CD8-positive, alpha-beta memory T cell (primary cell): ENCODE data around the gene SLC17A5. TPM values are rescaled to one million over a fixed set of nuclear protein-coding genes. Genes with fewer than 3 reads are reported as not detected.

ENCODE experiments used
- CTCF ChIA-PET: fragments of 350-600 bp; sonication (Branson Sonifier 250); formaldehyde crosslinking; loops from one replicate; lab custom pipeline; 2021; ENCODE audit warnings: antibody characterized with exemption; lab: Charles Lee
- POLR2A ChIA-PET: fragments of 350-600 bp; sonication (Branson Sonifier 250); formaldehyde crosslinking; loops from one replicate; lab custom pipeline; 2021; ENCODE audit warnings: antibody characterized with exemption; lab: Charles Lee
- DNase-seq, 5 donors: peaks; one replicate each; pipeline versions ENCODE4 v3.0.0 to v3.0.0-alpha.2; 2020 to 2022; ENCODE audit warnings: mixed read lengths in 1 of 5
- H3K27ac ChIP-seq: one replicate; pipeline ENCODE4 v1.7.0; 2013; ENCODE audit warnings: low read depth, mild to moderate bottlenecking, low read length, moderate library complexity
- H3K27me3 ChIP-seq: 2 replicates; pipeline ENCODE4 v1.7.0; 2013; ENCODE audit warnings: low read length, mild to moderate bottlenecking; ENCODE audit not compliant: insufficient read depth, poor library complexity, severe bottlenecking
- H3K36me3 ChIP-seq: 2 replicates; pipeline ENCODE4 v1.7.0; 2013; ENCODE audit warnings: mild to moderate bottlenecking, low read length, moderate library complexity; ENCODE audit not compliant: insufficient read depth
- H3K4me1 ChIP-seq: 2 replicates; pipeline ENCODE4 v1.7.0; 2013; ENCODE audit warnings: mild to moderate bottlenecking, low read length, moderate library complexity; ENCODE audit not compliant: insufficient read depth
- H3K4me3 ChIP-seq: 2 replicates; pipeline ENCODE4 v1.7.0; 2013; ENCODE audit warnings: mild to moderate bottlenecking, low read length
- H3K9me3 ChIP-seq: 2 replicates; pipeline ENCODE4 v1.7.0; 2013; ENCODE audit warnings: mild to moderate bottlenecking, low read length
- H3K27ac Mint-ChIP-seq, 8 donors: one replicate each; pipeline ENCODE4 v1.8.0; 2020 to 2021; ENCODE audit warnings: mixed read lengths in 8 of 8, mild to moderate bottlenecking in 6 of 8, inconsistent platforms in 3 of 8, moderate library complexity in 3 of 8
- H3K27me3 Mint-ChIP-seq, 2 donors: one replicate each; pipeline ENCODE4 v1.8.0; 2020 to 2021; ENCODE audit warnings: mixed read lengths in 2 of 2, mild to moderate bottlenecking in 1 of 2, moderate library complexity in 1 of 2
- H3K36me3 Mint-ChIP-seq, 3 donors: one replicate each; pipeline ENCODE4 v1.8.0; 2020 to 2021; ENCODE audit warnings: mixed read lengths in 3 of 3, inconsistent platforms in 1 of 3, mild to moderate bottlenecking in 1 of 3
- H3K4me1 Mint-ChIP-seq, 3 donors: one replicate each; pipeline ENCODE4 v1.8.0; 2020 to 2021; ENCODE audit warnings: mixed read lengths in 3 of 3, inconsistent platforms in 1 of 3, mild to moderate bottlenecking in 1 of 3
- H3K4me3 Mint-ChIP-seq, 7 donors: one replicate each; pipeline ENCODE4 v1.8.0; 2020 to 2021; ENCODE audit warnings: mixed read lengths in 7 of 7, mild to moderate bottlenecking in 6 of 7, moderate library complexity in 4 of 7, inconsistent platforms in 2 of 7
- H3K9me3 Mint-ChIP-seq, 5 donors: one replicate each; pipeline ENCODE4 v1.8.0; 2020 to 2022; ENCODE audit warnings: mixed read lengths in 5 of 5, mild to moderate bottlenecking in 3 of 5, moderate library complexity in 2 of 5, inconsistent platforms in 1 of 5
- polyA plus RNA-seq: library from polyadenylated mRNA; unstranded; fragments of 300-500 nt; fragmentation: Illumina TruSeq; gene quantifications from one replicate; pipeline ENCODE4 v1.2.3, GENCODE V29; 2021
- total RNA-seq, 2 experiments: library from RNA; stranded (reverse); gene quantifications; one replicate each; pipeline ENCODE4 v1.2.3, GENCODE V29; 2021

Gene SLC17A5
- total RNA-seq (1 to 10 TPM; 5.4 to 5.6 TPM), polyA plus RNA-seq (9.7 TPM)

- Mint-ChIP-seq H3K4me1 (peaks cover 40 to 47% (median 46%) of the 10 kb centered on the region in 3 donors), H3K4me3 (peak within 1 kb of the TSS; percentile 99 to 100 (median 99)), H3K27ac (peak within 1 kb of the TSS; percentile 93 to 99 (median 98)), H3K27me3 (no peaks in the 10 kb centered on the region), H3K9me3 (no peaks in the 10 kb centered on the region), H3K36me3 (peaks cover 5 to 22% (median 5%) of the 10 kb centered on the region in 3 donors)
- no peaks in the 10 kb centered on the region for H3K9me3 ChIP-seq
- peak within 1 kb of the TSS; percentile 97 for H3K4me3 ChIP-seq
- ChIA-PET CTCF (interaction anchor here (0.5 to 4.2 kb wide), 16 partner anchors 10 to 1976 kb away, joined by 3 to 32 read pairs (median 4); partner anchors contain the start of genes CGAS, EEF1A1 and MTO1), POLR2A (interaction anchor here (0.6 to 3.5 kb wide), 17 partner anchors 9 to 1994 kb away, joined by 3 to 54 read pairs (median 4); partner anchors contain the start of genes EEF1A1 and MTO1)
- H3K27ac ChIP-seq: peak within 1 kb of the TSS; percentile 93
- DNase-seq: peak; percentile 82 to 91 (median 87)
- H3K4me1 ChIP-seq: peaks cover 22% of the 10 kb centered on the region
- no peaks in the 10 kb centered on the region for H3K27me3 ChIP-seq
- no peaks in the 10 kb centered on the region for H3K36me3 ChIP-seq
Measured at GRCh38 chr6:73653571-73654424, at the start of gene SLC17A5. TSS of gene SLC17A5 (minus strand) at chr6:73653992. CDS start at chr6:73653886, 106 bp downstream.

DNA sequence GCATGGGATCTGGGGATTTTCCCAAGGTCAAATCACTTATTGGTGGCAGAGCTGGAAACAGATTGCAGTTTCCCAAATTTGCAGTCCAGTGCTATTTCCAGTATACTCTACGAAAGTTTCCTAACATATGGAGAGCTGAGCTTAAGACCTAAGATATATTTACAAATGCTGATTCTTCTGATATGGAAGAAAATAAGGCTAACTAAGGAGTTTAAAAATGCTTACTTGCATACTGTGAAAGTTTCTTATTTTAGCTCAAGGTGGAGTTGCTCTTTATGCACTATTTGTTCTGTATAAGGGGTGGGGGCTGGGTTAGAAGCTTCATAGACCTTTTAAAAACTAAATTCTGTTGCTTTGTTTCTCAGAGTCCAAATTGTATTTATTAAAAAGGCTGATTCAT lies 49.7 kb upstream of the SLC17A5 start:
- H3K27ac Mint-ChIP-seq: no peak overlapping the region
- H3K36me3 ChIP-seq: no peaks in the 10 kb centered on the region
- no peaks in the 10 kb centered on the region for H3K9me3 Mint-ChIP-seq
- no peak overlapping the region for H3K4me3 ChIP-seq
- H3K27ac ChIP-seq: no peak overlapping the region
- DNase-seq: no peak
- no peaks in the 10 kb centered on the region for H3K4me1 Mint-ChIP-seq
- H3K4me1 ChIP-seq: no peaks in the 10 kb centered on the region
- peaks cover 0 to 34% of the 10 kb centered on the region in 2 donors for H3K27me3 Mint-ChIP-seq
- peaks cover 0 to 2% (median 0%) of the 10 kb centered on the region in 3 donors for H3K36me3 Mint-ChIP-seq
- H3K4me3 Mint-ChIP-seq: no peak overlapping the region
- CTCF ChIA-PET: interaction anchor here (0.9 kb wide), 1 partner anchor 36 kb away, joined by 3 read pairs; no protein-coding TSS in a partner anchor
- H3K9me3 ChIP-seq: no peaks in the 10 kb centered on the region
- POLR2A ChIA-PET: no interaction called here
- H3K27me3 ChIP-seq: no peaks in the 10 kb centered on the region

- H3K4me3 ChIP-seq: no peak overlapping the region
- no peak overlapping the region for H3K27ac ChIP-seq
- Mint-ChIP-seq H3K9me3 (no peaks in the 10 kb centered on the region), H3K4me3 (no peak overlapping the region), H3K36me3 (peaks cover 0 to 2% (median 0%) of the 10 kb centered on the region in 3 donors), H3K27me3 (peaks cover 3 to 42% of the 10 kb centered on the region in 2 donors), H3K27ac (no peak overlapping the region), H3K4me1 (no peaks in the 10 kb centered on the region)
- H3K36me3 ChIP-seq: no peaks in the 10 kb centered on the region
- POLR2A ChIA-PET: no interaction called here
- no peaks in the 10 kb centered on the region for H3K27me3 ChIP-seq
- no peaks in the 10 kb centered on the region for H3K4me1 ChIP-seq
- DNase-seq: no peak
- CTCF ChIA-PET: no interaction called here
- H3K9me3 ChIP-seq: no peaks in the 10 kb centered on the region
Measured at GRCh38 chr6:73702444-73702843, 48.7 kb upstream of the SLC17A5 start.

- H3K36me3 Mint-ChIP-seq: peaks cover 0 to 2% (median 0%) of the 10 kb centered on the region in 3 donors
- Histone ChIP-seq H3K27me3 (no peaks in the 10 kb centered on the region), H3K9me3 (no peaks in the 10 kb centered on the region), H3K4me3 (no peak overlapping the region), H3K36me3 (no peaks in the 10 kb centered on the region), H3K27ac (no peak overlapping the region), H3K4me1 (no peaks in the 10 kb centered on the region)
- H3K9me3 Mint-ChIP-seq: no peaks in the 10 kb centered on the region
- H3K4me1 Mint-ChIP-seq: peaks cover 7 to 20% (median 15%) of the 10 kb centered on the region in 3 donors
- CTCF ChIA-PET: interaction anchor here (0.9 to 1.1 kb wide), 2 partner anchors 9 to 13 kb away, joined by 3 to 4 read pairs; no protein-coding TSS in a partner anchor
- POLR2A ChIA-PET: no interaction called here
- no peak overlapping the region for H3K4me3 Mint-ChIP-seq
- DNase-seq: no peak
- no peak overlapping the region for H3K27ac Mint-ChIP-seq
- H3K27me3 Mint-ChIP-seq: peaks cover 10 to 64% of the 10 kb centered on the region in 2 donors
Measured at GRCh38 chr6:73699676-73700459, 46.1 kb upstream of the SLC17A5 start.

GRCh38 chr6:73696966-73697655 lies 43.3 kb upstream of the SLC17A5 start:
- Histone ChIP-seq H3K4me3 (no peak overlapping the region), H3K9me3 (no peaks in the 10 kb centered on the region), H3K4me1 (no peaks in the 10 kb centered on the region), H3K36me3 (no peaks in the 10 kb centered on the region), H3K27ac (no peak overlapping the region), H3K27me3 (no peaks in the 10 kb centered on the region)
- no peak overlapping the region for H3K27ac Mint-ChIP-seq
- H3K27me3 Mint-ChIP-seq: peaks cover 16 to 74% of the 10 kb centered on the region in 2 donors
- H3K4me1 Mint-ChIP-seq: peaks cover 7 to 20% (median 15%) of the 10 kb centered on the region in 3 donors
- ChIA-PET POLR2A (interaction anchor here (0.6 kb wide), 1 partner anchor 9 kb away, joined by 3 read pairs; no protein-coding TSS in a partner anchor), CTCF (no interaction called here)
- peak overlapping the region in 3 of 7 donors; percentile 5 to 30 (median 6) for H3K4me3 Mint-ChIP-seq
- peaks cover 0 to 2% (median 0%) of the 10 kb centered on the region in 3 donors for H3K36me3 Mint-ChIP-seq
- no peaks in the 10 kb centered on the region for H3K9me3 Mint-ChIP-seq
- DNase-seq: no peak

GRCh38 chr6:73695619-73696421 lies 42.0 kb upstream of the SLC17A5 start, which contains the start of gene CD109:
TSS of gene CD109 (plus strand) at chr6:73696203. CDS start at chr6:73696216, 13 bp downstream.
- POLR2A ChIA-PET: no interaction called here

More at GRCh38 chr6:73695619-73696421, 42.0 kb upstream of the SLC17A5 start, which contains the start of gene CD109:
- Histone ChIP-seq H3K27me3 (peaks cover 4% of the 10 kb centered on the region), H3K4me1 (no peaks in the 10 kb centered on the region), H3K4me3 (peak within 1 kb of the TSS; percentile 54), H3K27ac (no peak within 1 kb of the TSS), H3K9me3 (no peaks in the 10 kb centered on the region), H3K36me3 (no peaks in the 10 kb centered on the region)
- CTCF ChIA-PET: no interaction called here
- peak within 1 kb of the TSS in 1 of 8 donors; percentile 29 for H3K27ac Mint-ChIP-seq
- peak in 2 of 5 donors; percentile 8 to 9 for DNase-seq
- peaks cover 0 to 2% (median 0%) of the 10 kb centered on the region in 3 donors for H3K36me3 Mint-ChIP-seq
- peaks cover 16 to 80% of the 10 kb centered on the region in 2 donors for H3K27me3 Mint-ChIP-seq
- no peaks in the 10 kb centered on the region for H3K9me3 Mint-ChIP-seq
- H3K4me1 Mint-ChIP-seq: peaks cover 7 to 20% (median 15%) of the 10 kb centered on the region in 3 donors
- peak within 1 kb of the TSS; percentile 74 to 81 (median 79) for H3K4me3 Mint-ChIP-seq
